A549 (cell line): ENCODE data around the gene FHAD1. TPM values are rescaled to one million over a fixed set of nuclear protein-coding genes. Genes with fewer than 3 reads are reported as not detected.

Experiments
- ATAC-seq, 2 experiments: fragments of 200-7000 bp in 1 of 2; fragments of >200 bp in 1 of 2; cut with Nextera tagmentation in 1 of 2; cut with Tn5 transposase in 1 of 2; 3 replicates each; pipeline versions ENCODE4 v1.8.0 to v1.9.1; 2018 to 2020; ENCODE audit warnings: mild to moderate bottlenecking in 1 of 2, moderate library complexity in 1 of 2
- CTCF ChIA-PET: fragments of 300-600 bp; sonication (Branson Sonifier 250); formaldehyde crosslinking; extraction: SDS; loops from one replicate; lab custom pipeline; 2021; ENCODE audit warnings: antibody characterized with exemption, inconsistent platforms; lab: Yijun Ruan, JAX
- POLR2A ChIA-PET: fragments of 350-600 bp; formaldehyde crosslinking; extraction: SDS; loops from one replicate; lab custom pipeline; 2021; ENCODE audit warnings: antibody characterized with exemption, inconsistent platforms; lab: Yijun Ruan, JAX
- DNase-seq, 2 experiments: peaks; one replicate each; pipeline versions ENCODE4 v3.0.0 to v3.0.0-alpha.2; 2011 to 2016; ENCODE audit warnings: low read depth in 1 of 2, low spot score in 1 of 2
- FAIRE-seq: peaks from 2 replicates; lab custom pipeline; 2011; peaks lifted over from hg19 to GRCh38; lab: Jason Lieb, UNC
- H3K27ac ChIP-seq, 2 experiments: fragments of >200 bp; sonication (Bioruptor Twin); formaldehyde crosslinking; 3 replicates each; pipeline ENCODE4 v1.5.1; 2016 to 2017
- H3K4me1 ChIP-seq: fragments of >200 bp; sonication (Bioruptor Twin); formaldehyde crosslinking; 3 replicates; pipeline ENCODE4 v1.6.1; 2016
- H3K4me2 ChIP-seq: fragments of >200 bp; sonication (Bioruptor Twin); formaldehyde crosslinking; 3 replicates; pipeline ENCODE4 v1.6.1; 2016
- H3K4me3 ChIP-seq: fragments of >200 bp; sonication (Bioruptor Twin); formaldehyde crosslinking; 3 replicates; pipeline ENCODE4 v1.5.1; 2016
- H3K9me3 ChIP-seq: fragments of >200 bp; sonication (Bioruptor Twin); formaldehyde crosslinking; 3 replicates; pipeline ENCODE4 v1.6.1; 2016
- E2F6 ChIP-seq: IDR thresholded peaks from 2 replicates; pipeline ENCODE4 v1.6.1; 2012; ENCODE audit warnings: low read depth, borderline replicate concordance
- EHMT2 ChIP-seq: fragments of 200-600 bp; sonication (generic); IDR thresholded peaks from 2 replicates; pipeline ENCODE4 v1.6.1; 2016; ENCODE audit warnings: antibody characterized with exemption, low read depth, mild to moderate bottlenecking, moderate library complexity
- ELK1 ChIP-seq: fragments of 150-350 bp; IDR thresholded peaks from 2 replicates; pipeline ENCODE4 v1.6.1; 2014; ENCODE audit warnings: low read depth, mild to moderate bottlenecking, low read length
- FOXS1 ChIP-seq: fragments of 250-450 bp; sonication (Bioruptor Pico); IDR thresholded peaks from 2 replicates; pipeline ENCODE4 v1.5.0; 2020; ENCODE audit warnings: mild to moderate bottlenecking, moderate library complexity
- GATA3 ChIP-seq: IDR thresholded peaks from 2 replicates; pipeline ENCODE4 v1.6.1; 2012; ENCODE audit warnings: borderline replicate concordance
- KDM5A ChIP-seq: fragments of 200-600 bp; sonication (generic); IDR thresholded peaks from 2 replicates; pipeline ENCODE4 v1.6.1; 2016; ENCODE audit warnings: antibody characterized with exemption, mild to moderate bottlenecking
- MAFK ChIP-seq: fragments of 450-650 bp; IDR thresholded peaks from 2 replicates; pipeline ENCODE4 v1.6.1; 2014; ENCODE audit not compliant: partially characterized antibody
- PBX3 ChIP-seq: IDR thresholded peaks from 2 replicates; pipeline ENCODE4 v1.6.1; 2012
- RAD21 ChIP-seq, 2 experiments: fragments of >200 bp in 1 of 2; sonication (Bioruptor Twin) in 1 of 2; formaldehyde crosslinking in 1 of 2; IDR thresholded peaks in 1 of 2; conservative IDR thresholded peaks in 1 of 2; 2 replicates in 1 of 2; 3 replicates in 1 of 2; pipeline ENCODE4 v1.6.1; 2012 to 2018; ENCODE audit warnings: inconsistent platforms in 1 of 2
- ZFP36 ChIP-seq: fragments of 450-650 bp; IDR thresholded peaks from 2 replicates; pipeline ENCODE4 v1.6.1; 2014; ENCODE audit warnings: borderline replicate concordance; ENCODE audit not compliant: partially characterized antibody
- WGBS: methylation state at CpG from one replicate; pipeline ENCODE4 v1.1.6; 2017; ENCODE audit errors: missing lambda C conversion rate; 5-methylcytosine and 5-hydroxymethylcytosine counted together
- polyA plus RNA-seq, 4 experiments: library from polyadenylated mRNA; depleted of rRNA in 3 of 4; stranded (reverse); fragments of >200 nt; fragmentation: RNase III in 1 of 4; extraction: RNeasy Plus Mini Kit Qiagen cat#74134 plus additional on column Dnase treatment in 1 of 4; gene quantifications; 2 replicates in 3 of 4; 3 replicates in 1 of 4; pipeline ENCODE4 v1.2.3, GENCODE V29; 2011 to 2017

Gene FHAD1
- polyA plus RNA-seq, 2 of the 4 experiments (the other 2 are of a cell fraction): 0.31 to 0.32 TPM

- TF ChIP-seq ELK1: no peak
- no peak for TF ChIP-seq RAD21 (conservative IDR thresholded peaks at IDR 0.05 in 1 of 2, IDR thresholded peaks at IDR 0.05 in 1 of 2)
Observed at GRCh38 chr1:15312626-15313411, 65.8 kb downstream of the FHAD1 start (continued).

- Histone ChIP-seq H3K4me1 (no peaks in the 10 kb centered on the region), H3K9me3 (no peaks in the 10 kb centered on the region), H3K4me3 (no peak overlapping the region), H3K27ac (no peak overlapping the region), H3K4me2 (no peak overlapping the region)
- no peak for DNase-seq
- TF ChIP-seq GATA3 (no peak), ZFP36 (no peak), MAFK (no peak)
- FAIRE-seq: no peak
- CTCF ChIA-PET: interaction anchor here (1.0 to 1.8 kb wide), 4 partner anchors 9 to 162 kb away, joined by 3 to 6 read pairs (median 4); partner anchors contain the start of gene TMEM51
- 80% methylated on average over 16 of the region's 26 CpGs for WGBS
- no peak for ATAC-seq
- POLR2A ChIA-PET: no interaction called here
Observed at GRCh38 chr1:15314328-15315281, 67.6 kb downstream of the FHAD1 start.

GRCh38 chr1:15315815-15316214, 68.8 kb downstream of the FHAD1 start:
- Histone ChIP-seq H3K27ac (peak overlapping the region in 1 of 2 experiments; percentile 26; a peak in 2 of 6 replicates), H3K9me3 (peaks cover 9% of the 10 kb centered on the region; the same call in 2 of the 3 replicates), H3K4me3 (no peak overlapping the region), H3K4me1 (no peaks in the 10 kb centered on the region), H3K4me2 (no peak overlapping the region)
- DNase-seq (no peak), ATAC-seq (no peak), FAIRE-seq (no peak)
- TF ChIP-seq EHMT2 (no peak), PBX3 (no peak)
- ChIA-PET CTCF (interaction anchor here (1.0 to 4.9 kb wide), 6 partner anchors 9 to 164 kb away, joined by 3 to 27 read pairs (median 6); no protein-coding TSS in a partner anchor), POLR2A (no interaction called here)
- WGBS: 89% methylated on average over 7 of the region's 7 CpGs

GRCh38 chr1:15316510-15316909, 69.5 kb downstream of the FHAD1 start:
- FAIRE-seq: no peak
- ATAC-seq: no peak
- Histone ChIP-seq H3K27ac (peak overlapping the region in 1 of 2 experiments; percentile 26; a peak in 2 of 6 replicates), H3K9me3 (peaks cover 15% of the 10 kb centered on the region; the same call in 2 of the 3 replicates), H3K4me1 (no peaks in the 10 kb centered on the region), H3K4me2 (no peak overlapping the region), H3K4me3 (no peak overlapping the region)
- POLR2A ChIA-PET: no interaction called here
- CTCF ChIA-PET: interaction anchor here (0.9 to 4.9 kb wide), 7 partner anchors 8 to 164 kb away, joined by 3 to 27 read pairs (median 5); no protein-coding TSS in a partner anchor
- DNase-seq: no peak
- WGBS: 20% methylated on average over 1 of the region's 1 CpG
- no peak for TF ChIP-seq FOXS1
- TF ChIP-seq E2F6: no peak
- TF ChIP-seq KDM5A: no peak
